EH (cell line): Measurements from ENCODE around the gene GALNT4.

Experiments
- DNase-seq: peaks from one replicate; pipeline ENCODE4 v3.0.0-alpha.2; 2015; ENCODE audit warnings: low read depth

GALNT4 gene

DNA sequence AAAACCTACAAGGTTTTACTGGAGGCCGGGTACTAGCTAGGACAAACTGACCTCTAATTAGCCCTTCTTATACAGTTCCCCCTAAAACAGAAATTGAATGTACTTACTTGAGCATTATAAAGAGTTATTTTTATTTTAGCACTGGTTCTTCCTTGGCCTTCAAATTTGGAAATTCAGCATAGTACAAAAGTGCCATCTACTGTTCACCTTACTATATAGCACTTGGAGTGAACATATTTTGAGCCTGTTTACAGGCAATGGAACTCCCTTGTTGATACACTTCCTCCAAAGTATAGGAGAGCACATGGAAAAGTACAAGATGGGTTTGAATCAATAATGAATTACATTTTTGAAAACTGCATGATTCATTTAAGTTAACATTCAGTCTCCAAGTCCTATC, 5.1 kb upstream of the GALNT4 start:
- DNase-seq = peak; percentile 64

DNA sequence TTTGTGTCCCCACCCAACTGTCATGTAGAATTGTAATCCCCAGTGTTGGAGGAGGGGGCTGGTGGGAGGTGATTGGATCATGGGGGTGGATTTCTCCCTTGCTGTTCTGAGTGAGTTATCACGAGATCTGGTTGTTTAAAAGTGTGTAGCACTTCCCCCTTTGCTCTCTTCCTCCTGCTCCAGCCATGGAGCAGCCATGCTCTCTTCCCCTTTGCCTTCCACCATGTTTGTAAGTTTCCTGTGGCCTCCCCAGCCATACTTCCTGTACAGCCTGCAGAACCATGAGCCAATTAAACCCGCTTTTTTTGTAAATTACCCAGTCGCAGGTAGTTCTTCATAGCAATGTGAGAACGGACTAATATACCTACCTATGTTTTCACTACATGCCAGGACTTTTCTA, 3.8 kb upstream of the GALNT4 start:
- DNase-seq = no peak

DNA sequence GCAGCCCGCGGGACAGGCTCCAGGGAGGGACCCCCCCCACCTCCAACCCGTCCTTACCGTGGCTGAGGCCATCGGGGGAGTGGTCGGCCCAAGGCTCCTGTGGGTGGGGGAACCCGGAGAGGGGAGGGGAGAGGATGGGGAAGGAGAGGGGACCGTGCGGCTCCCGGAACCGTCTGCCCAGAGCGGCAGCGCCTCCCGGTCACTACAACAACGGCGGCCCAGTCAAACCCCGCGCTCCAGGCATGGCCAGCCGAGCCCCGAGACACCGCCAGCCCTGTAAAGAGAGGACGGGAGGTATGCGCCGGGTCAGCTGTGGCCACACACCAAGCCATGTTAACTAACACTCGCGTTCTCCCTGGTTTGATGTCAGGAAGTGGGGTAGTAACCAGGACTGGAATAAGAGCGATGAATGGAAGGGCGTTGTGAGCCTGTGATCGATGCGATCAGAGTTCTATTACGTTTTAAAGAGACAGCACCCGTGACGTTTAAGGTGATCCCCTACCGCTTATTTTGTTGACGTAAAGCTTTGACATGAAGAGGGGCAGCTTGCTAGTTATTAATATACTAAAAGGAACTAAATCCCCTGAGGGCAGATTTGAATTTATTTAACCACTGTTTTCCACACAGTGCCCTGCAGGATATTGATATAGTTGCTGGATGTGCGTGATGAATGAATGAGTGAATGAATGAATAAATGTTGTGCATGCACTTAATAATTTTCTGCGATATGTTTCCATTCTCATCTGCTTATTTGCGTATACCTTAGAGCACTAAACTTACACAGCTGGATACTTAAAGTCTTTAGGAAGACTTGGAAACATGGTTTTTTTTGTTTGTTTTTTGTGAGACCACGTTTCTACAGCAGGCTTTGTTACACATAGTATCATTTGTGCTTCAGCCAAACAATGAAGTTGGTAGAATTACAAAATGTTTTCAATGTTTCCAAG, 1.5 kb upstream of the GALNT4 start, which contains the start of gene POC1B:
POC1B (minus strand) TSS at position 224 of the 947 bp plus-strand sequence; CDS start at position 72, 152 bp downstream.
- peak; percentile 88 for DNase-seq

DNA sequence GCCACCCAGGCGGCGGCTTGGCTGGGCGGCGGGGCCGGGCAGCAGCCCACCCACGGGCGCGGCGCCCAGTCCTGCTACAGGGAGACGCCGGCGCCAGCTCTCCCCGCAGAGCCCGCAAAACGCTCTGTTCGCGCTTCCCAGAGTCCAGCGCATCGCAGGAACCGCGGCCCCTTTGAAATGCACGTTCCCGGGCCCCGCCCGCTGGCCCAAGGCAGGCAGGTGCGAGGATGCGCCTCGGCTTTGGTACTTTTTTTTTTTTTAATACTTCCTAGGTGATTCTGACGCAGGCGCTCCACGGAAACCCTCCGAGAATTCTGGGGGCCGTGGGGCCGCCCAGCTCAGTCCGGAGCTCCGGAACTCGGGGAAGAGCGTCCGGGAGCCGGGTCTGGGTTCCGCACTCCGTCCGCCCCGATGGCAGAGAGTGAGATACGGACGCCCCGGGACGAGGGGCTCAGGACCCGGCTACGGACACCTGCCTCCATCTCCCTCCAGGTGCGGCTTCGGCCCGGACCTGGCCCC, 768 bp upstream of the GALNT4 start:
- peak; percentile 32 for DNase-seq

DNA sequence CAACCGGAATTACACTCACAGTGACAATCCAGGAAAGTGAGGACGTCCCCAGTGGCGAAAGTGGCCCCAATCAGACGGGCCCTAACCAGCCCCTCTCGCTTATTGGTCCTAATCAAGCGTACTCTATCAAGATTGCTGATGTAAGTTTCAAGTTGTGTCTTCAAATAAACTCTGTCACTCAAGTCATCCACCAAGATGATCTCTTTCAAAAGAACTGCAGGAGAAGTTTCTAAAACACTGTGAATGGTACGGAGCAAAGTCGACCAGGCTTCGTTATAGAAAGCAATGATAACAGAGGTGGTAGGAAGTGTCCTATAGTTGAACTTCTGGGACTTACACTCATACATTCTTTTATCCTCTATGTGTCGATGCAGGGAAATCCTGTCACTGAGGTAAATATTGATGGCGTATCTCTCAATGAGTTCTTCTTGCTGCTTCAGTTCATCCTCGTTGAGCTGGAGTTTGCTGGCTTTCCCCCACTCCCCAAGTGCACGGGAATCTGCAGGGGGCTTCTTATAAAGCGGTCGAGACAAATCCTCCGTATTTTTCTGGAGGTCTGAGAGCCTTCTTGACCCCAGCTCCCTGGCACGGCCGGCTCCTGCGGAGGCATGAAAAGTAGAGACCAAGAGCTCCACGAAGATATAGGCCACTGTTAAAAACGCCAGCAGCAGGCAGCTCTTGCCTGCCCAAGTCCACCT, 604 bp downstream of the GALNT4 start:
- peak; percentile 16 for DNase-seq

DNA sequence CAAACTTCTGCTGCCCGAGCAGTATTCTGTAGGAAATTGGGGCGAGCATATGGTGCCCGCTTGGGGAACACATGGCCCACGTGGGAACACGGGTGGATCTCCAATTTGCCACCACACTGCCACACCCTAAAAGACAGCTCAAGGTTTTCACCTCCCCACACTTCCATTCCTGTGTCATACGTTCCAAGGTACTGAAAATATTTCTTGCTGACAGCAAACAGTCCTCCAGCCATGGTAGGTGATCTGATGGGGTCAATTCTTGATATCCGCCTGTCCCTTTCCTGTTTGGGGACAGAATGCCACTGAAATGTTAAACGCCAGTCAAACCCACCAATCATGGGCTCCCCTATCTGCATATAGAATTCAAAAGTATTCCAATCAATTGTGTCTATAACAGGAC, 1.2 kb downstream of the GALNT4 start:
- DNase-seq = no peak

DNA sequence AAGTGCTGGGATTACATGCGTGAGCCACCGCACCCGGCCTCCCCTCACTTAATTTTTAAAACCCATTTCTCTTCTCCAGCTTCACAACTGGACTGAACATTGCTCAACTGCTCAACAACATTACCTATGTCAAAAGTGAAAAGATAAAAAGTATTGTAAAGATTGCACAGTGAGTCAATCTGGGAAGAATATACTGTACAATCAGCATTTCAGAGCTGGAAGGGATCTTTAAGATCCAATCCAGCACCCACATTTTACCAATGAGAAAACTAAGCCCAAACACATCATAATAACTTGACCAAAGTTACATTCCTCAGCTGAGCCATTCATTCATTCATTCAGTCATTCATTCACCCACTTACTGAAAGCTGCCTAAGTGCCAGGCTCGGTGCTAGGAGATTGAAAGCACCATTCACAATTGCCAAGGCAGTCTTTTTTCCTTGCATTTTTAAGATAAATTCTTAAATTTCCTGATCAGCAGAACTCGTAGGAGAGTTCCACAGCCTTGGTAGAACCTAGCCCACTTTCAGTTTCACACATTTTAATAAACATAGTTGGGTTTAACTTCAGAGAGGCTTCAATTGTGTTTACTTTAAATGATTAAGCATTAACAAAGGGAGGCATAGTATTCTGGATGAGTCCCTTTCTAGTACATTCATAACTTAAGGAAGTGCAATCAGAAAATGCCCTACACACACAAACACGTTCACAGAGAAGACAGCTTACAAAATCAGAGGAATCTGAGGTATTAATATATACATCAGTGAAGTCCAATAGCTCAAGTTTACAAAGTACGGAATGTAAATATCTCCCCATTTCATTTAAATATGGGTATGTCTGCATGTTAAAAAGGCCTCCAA, 3.0 kb downstream of the GALNT4 start:
- no peak for DNase-seq

DNA sequence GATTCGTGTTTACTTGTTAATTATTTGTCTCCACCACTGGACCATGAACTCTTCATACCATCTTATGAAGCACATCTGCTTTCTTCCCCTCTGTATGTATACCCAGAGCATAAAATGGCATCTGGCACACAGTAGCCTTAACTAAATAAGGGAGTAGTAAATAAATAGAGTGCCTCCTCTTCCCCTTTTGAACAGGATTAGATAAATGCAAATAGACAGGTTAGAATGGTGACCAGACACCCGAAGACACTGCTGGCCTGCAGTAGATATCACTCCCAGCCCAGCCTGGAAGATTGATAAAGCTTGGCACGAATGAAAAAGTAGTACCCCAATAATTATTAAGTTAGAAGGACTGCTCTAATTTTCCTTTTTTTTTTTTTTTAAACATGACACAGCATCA, 6.9 kb downstream of the GALNT4 start:
- DNase-seq = no peak

DNA sequence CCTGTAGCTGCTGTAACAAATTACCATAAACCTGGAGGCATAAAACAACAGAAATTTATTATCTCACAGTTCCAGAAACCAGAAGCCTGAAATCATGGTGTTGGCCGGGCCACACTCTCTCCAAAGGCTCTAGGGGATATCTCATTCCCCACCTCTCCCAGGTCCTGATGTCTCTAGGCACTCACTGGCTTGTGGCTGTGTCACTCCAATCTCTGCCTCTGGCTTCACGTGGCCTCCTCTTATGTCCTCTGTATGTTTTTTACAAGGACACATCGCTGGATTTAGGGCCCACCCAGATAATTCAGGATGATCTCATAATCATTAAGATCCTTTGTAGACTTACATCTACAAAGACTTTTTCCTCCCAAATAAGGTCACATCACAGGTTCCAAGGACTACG, 8.0 kb downstream of the GALNT4 start:
- DNase-seq = no peak

DNA sequence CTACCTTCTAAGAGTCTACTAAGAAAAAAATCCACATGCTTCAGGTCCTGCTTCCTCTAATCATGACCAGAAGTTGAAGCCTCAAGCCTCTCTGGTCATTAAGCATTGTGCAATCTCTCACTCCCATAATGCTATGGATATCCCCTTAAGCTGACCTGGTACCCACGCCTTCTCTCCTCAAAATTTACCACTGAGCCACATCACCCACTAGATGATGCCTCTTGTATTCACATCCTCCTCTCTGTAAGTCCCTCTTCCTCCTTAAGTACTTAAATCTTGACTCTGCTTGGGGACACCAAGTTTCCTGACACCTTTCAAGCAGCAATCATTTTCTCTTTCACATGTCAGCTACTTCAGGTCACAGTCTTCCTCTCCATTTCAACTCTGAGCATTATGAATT, 9.8 kb downstream of the GALNT4 start:
- no peak for DNase-seq

DNA sequence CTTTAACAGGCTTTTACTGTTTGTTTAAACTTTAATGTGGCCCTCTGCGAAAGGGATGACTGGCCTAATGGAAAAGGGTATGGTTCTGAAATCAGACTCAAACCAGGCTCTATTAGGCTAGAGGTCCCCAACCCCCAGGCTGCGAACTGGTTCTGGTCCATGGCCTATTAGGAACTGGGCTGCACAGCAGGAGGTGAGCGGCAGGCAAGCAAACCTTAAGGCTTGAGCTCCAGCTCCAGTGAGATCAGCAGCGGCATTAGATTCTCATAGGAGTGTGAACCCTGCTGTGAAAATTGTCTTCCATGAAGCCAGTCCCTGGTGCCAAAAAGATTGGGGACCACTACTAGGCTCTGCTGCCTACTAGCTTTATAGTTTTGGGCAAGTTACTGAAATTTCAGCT, 11.1 kb downstream of the GALNT4 start:
- DNase-seq = no peak

DNA sequence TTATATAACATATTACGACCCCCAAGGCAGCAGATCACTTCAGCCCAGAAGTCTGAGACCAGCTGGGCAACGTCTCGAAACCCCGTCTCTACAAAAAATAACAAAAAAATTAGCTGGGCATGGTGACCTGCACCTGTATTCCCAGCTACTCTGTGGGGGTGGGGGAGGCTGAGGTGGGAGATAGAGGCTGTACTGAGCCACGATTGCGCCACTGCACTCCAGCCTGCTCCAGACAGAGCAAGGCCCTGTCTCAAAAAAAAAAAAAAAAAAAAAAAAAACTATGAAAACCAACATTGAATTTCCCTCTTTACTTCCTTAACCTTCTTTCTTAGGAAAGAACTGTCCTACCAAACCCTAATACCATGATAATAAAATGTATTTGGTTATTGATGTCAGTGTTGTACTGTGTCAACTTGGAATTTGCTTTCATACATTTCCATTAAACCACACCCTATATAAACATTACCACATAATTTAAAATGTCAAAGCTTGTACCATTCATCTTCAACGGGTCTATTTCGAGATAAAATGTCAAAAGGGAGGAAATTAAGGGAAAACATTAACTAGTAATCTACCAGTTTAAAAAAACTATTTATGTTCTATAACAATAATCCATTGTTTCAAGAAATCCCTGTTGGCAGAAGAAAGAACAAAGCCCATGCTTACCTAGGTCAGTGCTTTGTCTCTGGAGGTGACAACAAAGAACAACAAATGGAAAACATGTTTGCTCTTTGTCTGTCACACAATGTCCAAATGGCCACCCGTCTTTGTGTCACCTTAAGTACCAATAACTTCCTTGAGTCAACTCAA, 17.4 kb downstream of the GALNT4 start:
- no peak for DNase-seq

DNA sequence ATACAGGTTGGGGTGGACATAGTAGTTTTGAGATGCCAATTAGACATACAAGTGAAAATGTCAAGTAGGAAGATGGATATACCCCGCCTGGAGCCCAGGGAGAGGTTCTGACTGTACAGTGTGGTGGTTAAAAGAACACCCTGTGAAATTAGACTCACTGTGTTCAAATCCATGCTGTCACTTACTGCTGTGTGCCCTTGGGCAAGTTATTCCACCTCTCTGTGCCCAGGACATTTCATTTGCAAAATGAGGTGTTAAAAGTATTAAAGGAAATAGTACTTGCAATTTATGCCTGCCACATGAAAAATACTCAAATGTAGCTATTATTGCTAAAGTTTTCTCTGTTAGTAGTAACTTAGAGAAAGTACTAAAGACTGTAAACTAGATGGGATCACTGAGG, 18.5 kb downstream of the GALNT4 start:
- DNase-seq = no peak

DNA sequence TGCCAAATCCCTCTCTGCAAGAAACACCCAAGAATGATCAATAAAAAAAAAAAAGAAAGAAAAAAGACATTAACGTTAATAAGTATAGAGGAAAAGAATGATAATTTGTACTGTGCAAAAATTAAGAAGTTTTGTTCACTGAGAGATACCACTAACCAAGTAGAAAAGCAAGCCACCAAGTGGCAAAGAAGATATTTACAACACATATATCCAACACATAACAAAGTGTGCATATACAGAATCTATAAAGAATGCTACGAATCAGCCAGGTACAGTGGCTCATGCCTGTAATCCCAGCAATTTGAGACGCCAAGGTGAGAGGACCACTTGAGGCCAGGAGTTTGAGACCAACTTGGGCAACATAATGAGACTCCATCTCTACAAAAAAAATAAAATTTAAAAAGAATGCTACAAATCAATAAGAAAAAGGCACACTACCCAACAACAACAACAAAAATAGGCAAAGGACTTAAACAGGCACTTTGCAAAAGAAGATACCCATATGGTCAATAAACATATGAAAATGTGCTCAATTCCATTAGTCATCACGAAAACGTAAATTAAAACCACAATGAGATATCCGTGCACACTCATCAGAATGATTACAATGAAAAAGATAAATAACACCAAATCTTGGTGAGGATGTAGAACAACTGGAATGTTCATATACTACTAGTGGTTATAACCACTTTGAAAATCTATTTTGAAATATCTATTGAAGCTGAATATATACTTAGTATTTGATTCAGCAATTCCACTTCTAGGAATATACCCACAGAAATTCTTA, 19.8 kb downstream of the GALNT4 start:
- peak; percentile 24 for DNase-seq

DNA sequence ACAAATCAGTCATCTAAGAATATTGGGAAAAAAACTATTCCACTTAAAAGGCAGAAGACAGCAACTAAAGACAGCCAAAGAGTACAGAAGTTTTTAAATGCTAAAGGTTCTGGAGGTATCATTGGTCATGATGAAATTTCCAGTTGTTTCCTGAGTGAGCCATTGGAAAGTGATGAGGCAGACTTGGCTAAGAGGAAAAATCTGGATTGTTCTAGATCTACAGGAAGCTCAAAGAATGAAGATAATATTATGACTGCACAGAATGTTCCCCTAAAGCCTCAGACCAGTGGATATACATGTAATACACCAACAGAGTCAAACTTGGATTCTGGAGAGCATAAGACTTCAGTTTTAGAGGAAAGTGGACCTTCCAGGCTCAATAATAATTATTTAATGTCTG, 22.8 kb downstream of the GALNT4 start:
- DNase-seq = no peak

DNA sequence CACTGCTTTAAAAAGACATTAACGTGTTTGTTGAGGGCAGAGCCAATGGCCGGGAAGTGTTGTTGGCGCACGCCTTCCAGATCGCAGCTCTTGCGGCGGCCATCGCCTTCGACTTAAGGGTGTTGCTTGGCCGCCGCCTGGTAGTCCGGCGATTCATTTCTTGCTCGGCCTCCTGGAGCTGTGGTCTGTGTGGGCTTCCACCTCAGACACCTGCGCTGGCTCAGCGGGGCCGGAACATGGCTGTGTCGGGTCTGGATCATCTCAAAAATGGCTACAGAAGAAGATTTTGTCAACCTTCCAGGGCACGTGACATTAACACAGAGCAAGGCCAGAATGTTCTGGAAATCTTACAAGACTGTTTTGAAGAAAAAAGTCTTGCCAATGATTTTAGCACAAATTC, 24.7 kb downstream of the GALNT4 start:
- DNase-seq = no peak

DNA sequence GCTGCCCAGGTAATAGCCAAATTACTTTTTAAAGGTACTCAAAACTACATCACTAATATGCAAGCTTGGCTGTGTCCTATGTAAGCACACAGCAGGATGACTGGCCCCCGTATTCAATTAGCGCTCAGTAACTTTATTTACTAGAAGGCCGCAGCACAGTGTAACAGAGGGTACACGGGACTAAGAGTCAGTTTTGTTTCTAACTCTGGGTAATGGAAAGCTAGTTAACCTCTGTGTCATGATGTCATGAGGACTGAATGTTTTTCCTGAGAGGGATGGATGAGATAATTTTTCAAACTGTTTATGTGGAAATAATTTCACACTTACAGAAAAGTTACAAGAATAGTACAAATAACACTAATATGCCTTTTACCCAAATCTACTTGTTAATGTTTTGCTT, 27.1 kb downstream of the GALNT4 start:
- no peak for DNase-seq

DNA sequence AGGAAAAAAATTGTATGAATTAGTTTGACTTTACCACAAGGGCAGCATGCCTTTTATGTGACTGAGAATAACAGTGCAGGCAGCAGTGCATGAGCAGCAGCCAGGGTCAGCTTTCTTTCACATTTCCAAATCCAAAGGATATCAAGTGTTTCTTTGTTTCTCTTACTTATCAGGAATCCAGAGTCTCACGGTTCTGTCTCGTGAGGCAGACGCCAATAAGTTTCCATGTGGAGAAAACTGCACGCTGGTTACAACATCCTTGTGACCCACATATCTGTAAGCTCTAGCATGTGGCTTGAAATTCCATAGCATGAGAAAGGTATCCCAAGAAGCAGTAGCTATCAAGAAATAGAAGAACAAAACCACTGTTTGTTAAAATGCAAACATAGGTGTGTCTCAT, 27.6 kb downstream of the GALNT4 start:
- no peak for DNase-seq

DNA sequence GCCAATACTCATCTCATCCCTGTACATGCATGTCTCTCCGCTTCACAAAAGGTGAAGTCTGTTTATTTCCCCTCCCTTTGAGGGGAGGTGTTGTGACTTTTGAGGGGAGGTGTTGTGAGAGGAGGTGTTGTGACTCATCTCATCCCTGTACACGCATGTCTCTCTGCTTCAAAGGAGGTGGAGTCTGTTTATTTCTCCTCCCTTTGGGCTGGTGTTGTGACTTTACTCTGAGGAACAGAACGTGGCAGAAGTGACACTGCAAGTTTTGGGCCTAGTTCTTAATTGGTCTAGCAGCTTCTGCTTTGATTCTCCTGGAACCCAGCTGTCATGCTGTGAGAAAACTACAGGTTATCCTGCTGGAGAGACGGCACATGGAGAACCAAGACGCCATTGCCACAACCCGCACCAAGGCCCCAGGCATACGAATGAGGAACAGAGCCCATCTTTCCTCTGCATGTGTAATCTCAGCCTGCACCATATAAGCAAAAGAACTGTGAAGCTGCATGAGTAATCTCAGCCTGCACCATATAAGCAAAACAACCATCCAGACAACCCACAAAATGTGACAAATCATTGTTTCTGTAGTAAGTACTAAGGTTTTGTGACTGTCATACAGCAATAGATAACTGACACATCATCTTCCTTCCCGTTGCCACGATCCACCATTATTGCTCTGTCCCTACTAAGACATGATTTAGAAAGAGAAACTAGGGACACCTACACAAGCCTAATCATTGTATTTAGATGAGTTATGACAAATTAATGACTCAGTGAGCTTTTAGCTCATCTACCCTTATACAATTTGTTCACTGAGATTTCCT, 30.0 kb downstream of the GALNT4 start:
- peak; percentile 61 for DNase-seq
